B cell (primary cell): ENCODE results near the gene WDR7.

ENCODE experiments used
- CTCF ChIP-seq: fragments of 200-600 bp; IDR thresholded peaks from one replicate; pipeline ENCODE4 v1.8.0; 2022; ENCODE audit warnings: antibody characterized with exemption, mild to moderate bottlenecking
- EZH2 ChIP-seq: IDR thresholded peaks from 2 replicates; pipeline ENCODE4 v1.6.1; 2012; ENCODE audit warnings: borderline replicate concordance, low read depth, mild to moderate bottlenecking, moderate library complexity, low read length; ENCODE audit not compliant: insufficient read depth, poor library complexity, severe bottlenecking

- no peak for TF ChIP-seq CTCF
- no peak for TF ChIP-seq EZH2
These were observed 164.8 kb downstream of the WDR7 start for GRCh38 chr18:56815926-56816325.
